Activated CD4-positive, alpha-beta T cell treated with anti-CD3 and anti-CD28 coated beads, Interleukin-2, Interleukin-6, amounts not matched to agents 100 ng/mL and 50 ng/mL, durations not matched to agents 16 hours and 8 hours (primary cell): ENCODE results near the gene NXPH2.

Experiments used
- DNase-seq: peaks from one replicate; pipeline ENCODE4 v3.0.0-alpha.2; 2020

The NXPH2 gene

DNA sequence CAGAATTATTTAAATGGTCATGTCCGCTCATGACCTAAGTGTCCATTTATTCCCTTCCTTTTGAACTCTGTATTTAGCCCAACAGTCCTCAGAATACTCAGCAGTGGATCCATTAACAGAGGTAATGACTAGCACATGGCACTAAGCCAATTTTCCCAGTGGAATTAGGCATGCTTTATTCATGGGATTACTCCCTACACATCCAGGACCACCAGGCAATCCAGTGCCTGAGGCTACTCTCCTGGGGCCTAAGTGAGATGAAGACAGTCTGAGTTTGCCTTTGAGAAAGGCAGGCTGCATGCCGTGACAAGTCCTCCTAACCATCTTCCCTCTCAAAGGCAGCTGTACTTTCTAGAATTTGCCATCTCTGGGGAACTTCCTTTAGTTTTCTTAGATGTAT, 150.0 kb downstream of the NXPH2 start:
- no peak for DNase-seq

DNA sequence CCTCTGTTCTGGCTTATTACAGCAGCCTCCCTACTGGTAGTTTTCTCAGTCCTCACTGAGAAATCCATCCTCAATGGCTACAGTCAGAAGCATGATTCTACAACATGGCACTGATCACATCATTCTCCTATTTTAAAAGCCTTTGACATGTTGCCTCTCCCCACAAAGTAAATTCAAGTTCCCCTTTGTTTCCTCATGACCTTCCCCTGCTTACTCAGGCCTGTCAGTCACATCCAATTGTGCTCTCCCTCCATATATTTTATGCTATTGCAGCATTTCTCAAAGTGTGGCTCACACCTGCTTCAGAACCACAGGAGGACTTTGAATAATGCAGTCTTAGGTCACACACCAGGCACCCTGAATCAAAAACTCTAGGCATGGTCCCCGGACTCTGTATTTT, 154.0 kb downstream of the NXPH2 start:
- no peak for DNase-seq

DNA sequence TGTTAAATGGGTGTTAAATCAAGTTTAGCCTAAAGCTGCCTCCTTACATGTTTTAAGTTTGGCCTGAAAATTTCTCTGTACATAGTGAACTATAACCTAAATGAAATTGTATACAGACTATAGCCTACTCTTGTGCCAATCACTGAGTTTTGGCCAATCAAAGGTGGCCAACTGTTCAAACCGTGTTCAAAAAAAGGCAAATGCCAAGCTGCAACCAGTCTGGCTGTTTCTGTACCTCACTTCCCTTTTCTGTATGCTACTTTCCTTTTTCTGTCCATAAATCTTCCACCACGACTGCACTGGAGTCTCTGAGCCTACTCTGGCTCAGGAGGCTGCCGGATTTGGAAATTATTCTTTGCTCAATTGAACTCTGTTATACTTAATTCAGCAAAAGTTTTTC, 157.6 kb downstream of the NXPH2 start:
- DNase-seq = no peak

DNA sequence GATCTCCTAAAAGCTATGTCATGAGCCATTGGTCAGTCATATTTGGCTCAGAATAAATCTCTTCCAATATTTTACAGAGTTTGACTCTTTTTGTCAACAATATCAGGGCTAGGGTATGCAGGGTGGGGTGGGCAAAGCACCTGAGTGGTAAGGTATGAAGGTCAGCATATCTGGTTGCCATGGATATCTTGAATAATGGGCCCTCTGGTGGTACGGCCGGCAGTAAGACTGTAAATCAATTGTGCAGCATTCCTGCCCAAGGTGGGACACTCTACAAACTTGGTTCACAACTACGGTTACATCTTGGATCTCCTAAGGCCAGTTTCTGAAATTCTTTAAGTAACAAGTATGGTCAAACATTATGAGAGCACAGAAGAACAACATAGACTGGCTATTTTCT, 159.1 kb downstream of the NXPH2 start:
- no peak for DNase-seq

DNA sequence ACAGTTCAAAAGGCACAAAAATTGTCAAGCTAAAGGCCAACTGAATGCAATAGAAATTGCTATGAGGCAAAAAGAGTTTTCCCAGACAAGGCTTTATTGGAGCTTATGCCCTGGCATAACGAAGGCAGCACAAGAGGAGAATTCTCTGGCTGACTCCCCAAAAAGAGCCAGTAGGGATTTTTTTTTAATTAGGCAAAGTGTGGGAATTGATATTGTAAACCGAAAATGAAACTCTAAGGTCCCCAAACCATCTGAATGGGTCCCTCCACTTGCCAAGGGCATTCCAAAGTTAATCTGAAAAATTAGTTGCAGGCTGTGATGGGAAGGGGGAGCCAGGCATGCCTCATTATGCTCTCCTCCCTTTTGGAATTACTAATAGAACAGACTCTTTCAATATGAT, 159.8 kb downstream of the NXPH2 start:
- no peak for DNase-seq
